Brain pericyte (primary cell): ENCODE measurements around the gene AGTRAP.

Experiments
- DNase-seq: peaks from one replicate; pipeline ENCODE4 v3.0.0-alpha.2; 2012; ENCODE audit warnings: low read depth, low spot score

The AGTRAP gene

GRCh38 chr1:11706292-11706691, 29.6 kb upstream of the AGTRAP start:
- DNase-seq: no peak

GRCh38 chr1:11707621-11708276, 28.2 kb upstream of the AGTRAP start:
- DNase-seq: no peak

- no peak for DNase-seq
These were observed 27.2 kb upstream of the AGTRAP start for GRCh38 chr1:11708554-11709350.

- no peak for DNase-seq
These were observed 24.4 kb upstream of the AGTRAP start for GRCh38 chr1:11711490-11711889.

GRCh38 chr1:11712285-11712684, 23.7 kb upstream of the AGTRAP start:
- DNase-seq: no peak

GRCh38 chr1:11713095-11713494, 22.8 kb upstream of the AGTRAP start:
- DNase-seq: no peak

GRCh38 chr1:11714831-11715575, 20.9 kb upstream of the AGTRAP start:
- DNase-seq: no peak

- no peak for DNase-seq
These were observed 16.5 kb upstream of the AGTRAP start for GRCh38 chr1:11719313-11720032.

- DNase-seq: no peak
These were observed 15.9 kb upstream of the AGTRAP start for GRCh38 chr1:11720033-11720376.

GRCh38 chr1:11720525-11720924, 15.4 kb upstream of the AGTRAP start:
- no peak for DNase-seq

- no peak for DNase-seq
These were observed 14.6 kb upstream of the AGTRAP start for GRCh38 chr1:11721311-11721710.

- DNase-seq: no peak
These were observed 13.4 kb upstream of the AGTRAP start for GRCh38 chr1:11722538-11722937.

- DNase-seq: no peak
These were observed 10.3 kb upstream of the AGTRAP start for GRCh38 chr1:11725616-11726015.

GRCh38 chr1:11727119-11727518, 8.8 kb upstream of the AGTRAP start:
- no peak for DNase-seq

- no peak for DNase-seq
These were observed 7.7 kb upstream of the AGTRAP start for GRCh38 chr1:11728126-11728806.

GRCh38 chr1:11729155-11729497, 6.8 kb upstream of the AGTRAP start:
- no peak for DNase-seq

GRCh38 chr1:11729498-11730428, 6.2 kb upstream of the AGTRAP start:
- no peak for DNase-seq

GRCh38 chr1:11730429-11730891, 5.5 kb upstream of the AGTRAP start:
- DNase-seq: no peak

GRCh38 chr1:11731691-11732283, 4.1 kb upstream of the AGTRAP start:
- no peak for DNase-seq

GRCh38 chr1:11733306-11733705, 2.6 kb upstream of the AGTRAP start:
- DNase-seq: no peak
